Stomach (tissue), 4 donors: ENCODE results near the gene PINLYP.

Experiments used
- CTCF ChIP-seq, 7 experiments: fragments of 450-650 bp in 4 of 7; fragments of 200-600 bp in 3 of 7; sonication (generic) in 3 of 7; IDR thresholded peaks; one replicate each; pipeline ENCODE4 v1.5.1; 2016 to 2019; ENCODE audit warnings: antibody characterized with exemption in 7 of 7, control low read depth in 2 of 7, mild to moderate bottlenecking in 1 of 7
- EP300 ChIP-seq: sonication (generic); formaldehyde crosslinking; IDR thresholded peaks from one replicate; pipeline ENCODE4 v1.6.1; 2017; ENCODE audit warnings: antibody characterized with exemption
- POLR2A ChIP-seq, 4 donors: fragments of 450-650 bp; IDR thresholded peaks; one replicate each; pipeline ENCODE4 v1.6.1; 2016; ENCODE audit warnings: antibody characterized with exemption in 4 of 4, control low read depth in 2 of 4, mild to moderate bottlenecking in 1 of 4, moderate library complexity in 1 of 4
- POLR2AphosphoS5 ChIP-seq, 3 donors: sonication (generic); formaldehyde crosslinking; IDR thresholded peaks; one replicate each; pipeline ENCODE4 v1.6.1; 2016; ENCODE audit warnings: antibody characterized with exemption in 3 of 3

DNA sequence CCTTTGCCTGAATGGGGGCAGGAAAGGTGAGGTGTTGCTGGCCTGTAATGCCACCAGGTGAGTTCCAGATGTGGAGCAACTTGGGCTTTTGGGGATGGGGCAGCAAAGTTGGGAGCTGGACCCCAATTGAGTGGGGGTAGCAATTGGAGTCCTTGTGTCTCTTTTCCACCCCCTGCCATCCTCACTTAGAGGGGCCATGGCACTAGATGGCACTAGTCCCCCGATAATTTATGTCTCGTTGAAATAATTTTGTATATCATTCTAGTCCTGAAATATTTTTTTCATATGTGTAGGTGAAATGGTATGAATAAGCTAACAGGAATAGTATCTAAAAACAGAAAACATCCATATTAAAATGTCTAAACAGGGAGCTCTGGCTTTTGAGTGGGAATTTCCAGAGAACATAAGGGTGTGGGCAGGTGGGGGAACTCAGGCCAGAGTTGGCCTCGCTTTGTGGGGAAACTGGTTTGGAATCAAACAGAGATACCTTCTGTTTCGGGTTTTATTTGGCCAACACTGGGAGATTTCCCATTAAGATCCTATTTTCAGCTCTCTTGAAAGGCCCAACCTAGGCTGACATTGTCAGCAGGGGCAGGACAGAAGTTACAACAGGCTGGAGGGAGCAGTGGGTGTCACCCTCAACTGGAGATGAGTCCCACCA lies 24.2 kb downstream of the PINLYP start:
- TF ChIP-seq CTCF (IDR thresholded peaks at IDR 0.05) (no peak), POLR2A (IDR thresholded peaks at IDR 0.05) (no peak), POLR2AphosphoS5 (IDR thresholded peaks at IDR 0.05) (no peak), EP300 (no peak)
